Left ventricle myocardium inferior (tissue), 1 donor: ENCODE results near the gene ANKRD40CL. TPM values are rescaled to one million over a fixed set of nuclear protein-coding genes. Genes with fewer than 3 reads are reported as not detected.

ENCODE experiments used
- DNase-seq: peaks from one replicate; pipeline ENCODE4 v3.0.0-alpha.2; 2020
- H3K27ac ChIP-seq: fragments of 200-600 bp; replicated peaks from 2 replicates; pipeline ENCODE4 v1.8.0; 2021
- H3K27me3 ChIP-seq: fragments of 200-600 bp; 2 replicates; pipeline ENCODE4 v1.8.0; 2021; ENCODE audit warnings: low read depth
- H3K36me3 ChIP-seq: fragments of 200-600 bp; 2 replicates; pipeline ENCODE4 v1.8.0; 2021
- H3K4me1 ChIP-seq: fragments of 200-600 bp; 2 replicates; pipeline ENCODE4 v1.8.0; 2021
- H3K4me3 ChIP-seq: fragments of 200-600 bp; 2 replicates; pipeline ENCODE4 v1.8.0; 2021; ENCODE audit warnings: mild to moderate bottlenecking, moderate library complexity
- H3K9me3 ChIP-seq: fragments of 200-600 bp; replicated peaks from 2 replicates; pipeline ENCODE4 v1.8.0; 2021
- intact Hi-C: fragments of 100-400 bp; cut with micrococcal nuclease; formaldehyde crosslinking; loops from one replicate; pipeline ENCODE4 v1.11.0; 2022
- total RNA-seq: library from RNA; stranded (reverse); fragmentation: NEBNext Ultra II Directional; extraction: Animal tissue kit (Norgen Biotek cat#: 25700); gene quantifications from one replicate; pipeline ENCODE4 v1.2.1, GENCODE V29; 2021
- TF ChIP-seq, protein P1 (sequence below): fragments of 200-600 bp; IDR thresholded peaks from 2 replicates; pipeline ENCODE4 v1.8.0; 2021; ENCODE audit warnings: antibody characterized with exemption, mild to moderate bottlenecking, borderline replicate concordance
- donor health status: DM: no; HTN: yes; CAD: no; lungs with severe emphysema.

Gene ANKRD40CL
- total RNA-seq, 1 donor from 2014 or later = not detected

DNA sequence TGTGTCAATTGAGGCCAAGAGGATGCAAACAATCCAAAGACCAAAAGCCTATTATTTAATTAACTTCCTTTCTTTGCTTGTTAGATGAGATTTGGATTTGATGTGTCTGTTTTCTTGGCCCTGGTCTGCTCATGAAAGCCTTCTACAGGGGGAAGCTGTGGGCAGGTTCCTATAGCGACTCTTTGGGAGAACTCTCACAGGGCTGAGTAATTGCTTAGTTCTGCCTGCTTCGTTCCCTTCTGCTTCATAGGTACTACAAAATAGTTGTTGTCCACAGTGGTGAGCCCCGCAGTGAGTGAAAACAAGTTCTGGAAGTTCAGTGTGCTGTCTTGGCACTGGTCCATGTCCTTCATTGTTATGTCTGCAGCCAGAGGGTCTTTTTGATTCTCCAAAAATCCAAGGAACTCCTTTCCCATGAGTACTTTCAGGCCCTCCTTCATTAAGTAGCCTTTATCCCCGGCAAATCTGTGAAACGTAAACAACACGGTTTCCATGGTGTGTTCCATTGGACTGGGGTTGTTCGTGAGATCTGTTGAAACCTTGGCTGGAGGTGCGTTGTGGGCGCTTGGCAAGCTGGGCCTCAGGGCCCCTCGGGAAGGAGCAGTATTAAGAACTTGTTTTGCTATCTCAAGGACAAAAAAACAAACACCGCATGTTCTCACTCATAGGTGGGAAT, 30.0 kb upstream of the ANKRD40CL start:
- no peak for DNase-seq
- Histone ChIP-seq H3K27ac (no peak overlapping the region), H3K27me3 (no peaks in the 10 kb centered on the region), H3K36me3 (no peaks in the 10 kb centered on the region), H3K4me3 (no peak overlapping the region), H3K4me1 (no peaks in the 10 kb centered on the region), H3K9me3 (no peaks in the 10 kb centered on the region)
- TF ChIP-seq, protein P1, sequence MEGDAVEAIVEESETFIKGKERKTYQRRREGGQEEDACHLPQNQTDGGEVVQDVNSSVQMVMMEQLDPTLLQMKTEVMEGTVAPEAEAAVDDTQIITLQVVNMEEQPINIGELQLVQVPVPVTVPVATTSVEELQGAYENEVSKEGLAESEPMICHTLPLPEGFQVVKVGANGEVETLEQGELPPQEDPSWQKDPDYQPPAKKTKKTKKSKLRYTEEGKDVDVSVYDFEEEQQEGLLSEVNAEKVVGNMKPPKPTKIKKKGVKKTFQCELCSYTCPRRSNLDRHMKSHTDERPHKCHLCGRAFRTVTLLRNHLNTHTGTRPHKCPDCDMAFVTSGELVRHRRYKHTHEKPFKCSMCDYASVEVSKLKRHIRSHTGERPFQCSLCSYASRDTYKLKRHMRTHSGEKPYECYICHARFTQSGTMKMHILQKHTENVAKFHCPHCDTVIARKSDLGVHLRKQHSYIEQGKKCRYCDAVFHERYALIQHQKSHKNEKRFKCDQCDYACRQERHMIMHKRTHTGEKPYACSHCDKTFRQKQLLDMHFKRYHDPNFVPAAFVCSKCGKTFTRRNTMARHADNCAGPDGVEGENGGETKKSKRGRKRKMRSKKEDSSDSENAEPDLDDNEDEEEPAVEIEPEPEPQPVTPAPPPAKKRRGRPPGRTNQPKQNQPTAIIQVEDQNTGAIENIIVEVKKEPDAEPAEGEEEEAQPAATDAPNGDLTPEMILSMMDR = no peak
- intact Hi-C loops = no loop called here

DNA sequence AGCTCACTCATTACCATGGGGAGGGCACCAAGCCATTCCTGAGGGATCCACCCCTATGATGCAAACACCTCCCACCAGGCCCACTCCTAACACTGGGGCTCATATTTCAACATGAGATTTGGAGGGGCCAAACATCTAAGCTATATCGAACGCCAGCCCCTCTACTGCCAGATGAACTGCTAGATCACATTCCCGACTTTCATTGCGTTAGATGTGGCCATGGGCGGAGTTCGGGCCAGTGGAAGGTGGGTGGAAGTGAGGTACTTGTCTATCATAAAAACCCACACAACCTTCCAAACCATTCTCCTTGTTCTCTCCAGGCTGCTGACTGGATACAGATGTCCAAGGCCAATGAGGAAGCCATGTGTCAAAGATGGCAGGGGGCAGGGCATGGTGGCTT, 27.0 kb upstream of the ANKRD40CL start:
- no peak overlapping the region for H3K27ac ChIP-seq
- no peaks in the 10 kb centered on the region for H3K9me3 ChIP-seq
- no peak overlapping the region for H3K4me3 ChIP-seq
- intact Hi-C loops = no loop called here
- no peaks in the 10 kb centered on the region for H3K4me1 ChIP-seq
- TF ChIP-seq, protein P1 = no peak
- H3K27me3 ChIP-seq = no peaks in the 10 kb centered on the region
- DNase-seq = no peak
- no peaks in the 10 kb centered on the region for H3K36me3 ChIP-seq

DNA sequence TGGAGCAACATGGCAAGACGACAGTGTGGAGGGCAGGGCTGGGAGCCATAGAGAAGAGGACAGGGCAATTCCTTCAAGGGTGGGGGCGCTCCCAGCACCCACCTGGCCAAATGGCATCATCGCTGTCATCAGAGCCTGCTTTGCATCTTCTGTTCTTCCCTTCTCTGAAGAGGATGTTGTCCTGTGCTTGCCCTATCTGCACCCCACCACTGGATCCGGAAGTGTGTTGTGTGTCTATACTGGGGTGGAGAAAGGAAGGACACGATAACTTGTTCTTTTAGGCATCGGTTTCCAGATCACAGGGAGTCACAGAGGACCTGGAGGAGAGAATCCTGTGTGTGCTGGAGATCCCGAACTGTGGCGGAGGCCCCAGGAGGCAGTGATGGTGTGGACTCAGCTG, 25.7 kb upstream of the ANKRD40CL start:
- Histone ChIP-seq H3K4me1 (no peaks in the 10 kb centered on the region), H3K36me3 (no peaks in the 10 kb centered on the region), H3K27ac (no peak overlapping the region), H3K9me3 (no peaks in the 10 kb centered on the region), H3K4me3 (no peak overlapping the region), H3K27me3 (no peaks in the 10 kb centered on the region)
- intact Hi-C loops = no loop called here
- TF ChIP-seq, protein P1 = no peak
- no peak for DNase-seq

DNA sequence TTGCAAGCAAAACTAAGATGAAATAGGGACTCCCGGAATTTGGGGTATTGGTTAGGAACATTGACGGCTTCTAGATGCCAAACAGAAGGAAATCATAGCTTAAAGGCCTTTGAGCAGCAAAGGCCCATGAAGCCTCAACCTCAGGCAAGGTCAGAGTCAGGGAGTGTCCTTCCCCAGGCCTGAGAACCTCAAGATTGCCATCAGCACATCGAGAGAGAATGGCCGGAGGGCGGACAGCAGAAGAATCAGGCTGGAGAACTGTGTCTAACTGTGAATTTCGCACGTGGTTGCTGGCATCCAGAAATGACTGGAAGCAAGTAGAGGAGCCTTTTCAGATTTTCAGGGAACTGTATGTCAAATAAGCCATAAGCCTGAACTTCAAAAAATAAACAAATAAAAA, 24.8 kb upstream of the ANKRD40CL start:
- H3K27me3 ChIP-seq = no peaks in the 10 kb centered on the region
- intact Hi-C loops = no loop called here
- TF ChIP-seq, protein P1 = no peak
- H3K4me3 ChIP-seq = no peak overlapping the region
- no peak for DNase-seq
- no peaks in the 10 kb centered on the region for H3K9me3 ChIP-seq
- no peaks in the 10 kb centered on the region for H3K36me3 ChIP-seq
- no peaks in the 10 kb centered on the region for H3K4me1 ChIP-seq
- H3K27ac ChIP-seq = no peak overlapping the region

DNA sequence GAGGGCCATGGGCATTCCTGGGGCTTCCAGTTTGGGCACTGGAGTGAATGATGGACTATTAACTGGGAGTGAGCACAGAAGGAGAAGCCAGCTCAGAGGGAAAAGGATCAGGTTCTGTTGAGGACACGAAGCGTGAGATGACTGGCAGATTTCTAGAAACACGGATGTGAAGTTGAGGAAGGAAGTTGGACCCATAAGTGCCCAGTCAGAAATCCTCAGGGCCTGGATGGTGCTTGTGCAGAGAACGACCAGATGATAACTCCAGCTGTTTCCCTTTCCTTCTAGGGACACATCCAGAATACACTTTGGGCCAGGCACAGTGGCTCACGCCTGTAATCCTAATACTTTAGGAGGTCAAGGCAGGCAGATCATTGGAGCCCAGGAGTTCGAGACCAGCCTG, 23.3 kb upstream of the ANKRD40CL start:
- Histone ChIP-seq H3K4me3 (no peak overlapping the region), H3K27ac (no peak overlapping the region), H3K27me3 (no peaks in the 10 kb centered on the region), H3K36me3 (no peaks in the 10 kb centered on the region), H3K9me3 (no peaks in the 10 kb centered on the region), H3K4me1 (peaks cover 6% of the 10 kb centered on the region)
- TF ChIP-seq, protein P1 = no peak
- DNase-seq = no peak
- intact Hi-C loops = no loop called here
